ENCODE data around the gene HOXB3. TPM values are rescaled to one million over a fixed set of nuclear protein-coding genes. Genes with fewer than 3 reads are reported as not detected.
A peak's percentile ranks its signal among the peaks of the same experiment; 100 is the strongest.

Gene HOXB3
- polyA plus RNA-seq, 1 donor from 2014 or later: not detected

- no peaks in the 10 kb centered on the region for H3K9me3 ChIP-seq (ENCODE audit: low read length)
- H3K9me2 ChIP-seq (ENCODE audit: insufficient read depth, low read length): no peaks in the 10 kb centered on the region
- H3K36me3 ChIP-seq (ENCODE audit: insufficient read depth, low read length): no peaks in the 10 kb centered on the region
- no peak overlapping the region for H3K9ac ChIP-seq (ENCODE audit: low read length)
- H3K27me3 ChIP-seq (ENCODE audit: insufficient read depth, low read depth, low read length): peaks cover 99% of the 10 kb centered on the region
- no peaks in the 10 kb centered on the region for H4K20me1 ChIP-seq (ENCODE audit: insufficient read depth)
- TF ChIP-seq CTCF (IDR thresholded peaks at IDR 0.05; ENCODE audit: poor library complexity, severe bottlenecking): no peak
- TF ChIP-seq MXI1 (conservative IDR thresholded peaks at IDR 0.05; ENCODE audit: poor library complexity, severe bottlenecking): no peak
- TF ChIP-seq TAF1 (IDR thresholded peaks at IDR 0.05; ENCODE audit: low read depth): no peak
- TF ChIP-seq SMC3 (conservative IDR thresholded peaks at IDR 0.05; ENCODE audit: poor library complexity): no peak
- no peak for TF ChIP-seq POLR2AphosphoS5 (IDR thresholded peaks at IDR 0.05)
- TF ChIP-seq EZH2 (IDR thresholded peaks at IDR 0.05; ENCODE audit: borderline replicate concordance, insufficient read depth, low read length, poor library complexity, severe bottlenecking): no peak
- TF ChIP-seq, protein P1, sequence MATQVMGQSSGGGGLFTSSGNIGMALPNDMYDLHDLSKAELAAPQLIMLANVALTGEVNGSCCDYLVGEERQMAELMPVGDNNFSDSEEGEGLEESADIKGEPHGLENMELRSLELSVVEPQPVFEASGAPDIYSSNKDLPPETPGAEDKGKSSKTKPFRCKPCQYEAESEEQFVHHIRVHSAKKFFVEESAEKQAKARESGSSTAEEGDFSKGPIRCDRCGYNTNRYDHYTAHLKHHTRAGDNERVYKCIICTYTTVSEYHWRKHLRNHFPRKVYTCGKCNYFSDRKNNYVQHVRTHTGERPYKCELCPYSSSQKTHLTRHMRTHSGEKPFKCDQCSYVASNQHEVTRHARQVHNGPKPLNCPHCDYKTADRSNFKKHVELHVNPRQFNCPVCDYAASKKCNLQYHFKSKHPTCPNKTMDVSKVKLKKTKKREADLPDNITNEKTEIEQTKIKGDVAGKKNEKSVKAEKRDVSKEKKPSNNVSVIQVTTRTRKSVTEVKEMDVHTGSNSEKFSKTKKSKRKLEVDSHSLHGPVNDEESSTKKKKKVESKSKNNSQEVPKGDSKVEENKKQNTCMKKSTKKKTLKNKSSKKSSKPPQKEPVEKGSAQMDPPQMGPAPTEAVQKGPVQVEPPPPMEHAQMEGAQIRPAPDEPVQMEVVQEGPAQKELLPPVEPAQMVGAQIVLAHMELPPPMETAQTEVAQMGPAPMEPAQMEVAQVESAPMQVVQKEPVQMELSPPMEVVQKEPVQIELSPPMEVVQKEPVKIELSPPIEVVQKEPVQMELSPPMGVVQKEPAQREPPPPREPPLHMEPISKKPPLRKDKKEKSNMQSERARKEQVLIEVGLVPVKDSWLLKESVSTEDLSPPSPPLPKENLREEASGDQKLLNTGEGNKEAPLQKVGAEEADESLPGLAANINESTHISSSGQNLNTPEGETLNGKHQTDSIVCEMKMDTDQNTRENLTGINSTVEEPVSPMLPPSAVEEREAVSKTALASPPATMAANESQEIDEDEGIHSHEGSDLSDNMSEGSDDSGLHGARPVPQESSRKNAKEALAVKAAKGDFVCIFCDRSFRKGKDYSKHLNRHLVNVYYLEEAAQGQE (IDR thresholded peaks at IDR 0.05; ENCODE audit: borderline replicate concordance): no peak
- H3K79me2 ChIP-seq (replicated peaks; ENCODE audit: insufficient read depth, low read length): no peaks in the 10 kb centered on the region
- H3F3A ChIP-seq (ENCODE audit: insufficient read depth, low read length, poor library complexity, severe bottlenecking): no peaks in the 10 kb centered on the region
- no peak overlapping the region for H2AFZ ChIP-seq (ENCODE audit: low read depth, low read length)
- H3K27ac ChIP-seq (ENCODE audit: low read length): no peak overlapping the region
- no peak overlapping the region for H3K4me3 ChIP-seq (ENCODE audit: low read length)
- H3K4me2 ChIP-seq (ENCODE audit: low read length): no peak overlapping the region
Measured at GRCh38 chr17:48565022-48565554, 25.0 kb downstream of the HOXB3 start.

- Histone ChIP-seq H3K36me3 (ENCODE audit: insufficient read depth, low read length) (no peaks in the 10 kb centered on the region), H3K9me2 (ENCODE audit: insufficient read depth, low read length) (no peaks in the 10 kb centered on the region), H4K20me1 (ENCODE audit: insufficient read depth) (no peaks in the 10 kb centered on the region), H3K27ac (ENCODE audit: low read length) (no peak overlapping the region), H3K79me2 (replicated peaks; ENCODE audit: insufficient read depth, low read length) (no peaks in the 10 kb centered on the region), H2AFZ (ENCODE audit: low read depth, low read length) (no peak overlapping the region), H3F3A (ENCODE audit: insufficient read depth, low read length, poor library complexity, severe bottlenecking) (no peaks in the 10 kb centered on the region), H3K4me3 (ENCODE audit: low read length) (no peak overlapping the region), H3K9ac (ENCODE audit: low read length) (no peak overlapping the region), H3K4me2 (ENCODE audit: low read length) (no peak overlapping the region), H3K27me3 (ENCODE audit: insufficient read depth, low read depth, low read length) (peaks cover 99% of the 10 kb centered on the region), H3K9me3 (ENCODE audit: low read length) (no peaks in the 10 kb centered on the region)
- TF ChIP-seq EZH2 (IDR thresholded peaks at IDR 0.05; ENCODE audit: borderline replicate concordance, insufficient read depth, low read length, poor library complexity, severe bottlenecking) (peak; percentile 88), EP300 (conservative IDR thresholded peaks at IDR 0.05; ENCODE audit: poor library complexity, severe bottlenecking) (no peak)
Measured at GRCh38 chr17:48564188-48565021, 25.6 kb downstream of the HOXB3 start.

Data from neural cell (in vitro differentiated cells).